WTC11 (cell line): ENCODE results near the gene CFAP119. TPM values are rescaled to one million over a fixed set of nuclear protein-coding genes. Genes with fewer than 3 reads are reported as not detected.
A peak's percentile ranks its signal among the peaks of the same experiment; 100 is the strongest.

Experiments used
- ATAC-seq: fragments of 200-7000 bp; cut with Tn5 transposase; 2 replicates; pipeline ENCODE4 v1.10.0; 2021; ENCODE audit warnings: mild to moderate bottlenecking, moderate library complexity
- CTCF ChIA-PET: fragments of 300-600 bp; sonication (Branson Sonifier 250); formaldehyde crosslinking; loops from one replicate; lab custom pipeline; 2021; ENCODE audit warnings: antibody characterized with exemption; lab: Charles Lee
- POLR2A ChIA-PET: fragments of 350-600 bp; sonication (Branson Sonifier 250); formaldehyde crosslinking; loops from one replicate; lab custom pipeline; 2021; ENCODE audit warnings: antibody characterized with exemption; lab: Charles Lee
- DNase-seq: peaks from one replicate; pipeline ENCODE4 v3.0.0; 2021; ENCODE audit warnings: low spot score
- H3K27ac Mint-ChIP-seq: 2 replicates; pipeline ENCODE4 v1.8.0; 2021; ENCODE audit warnings: mixed read lengths
- H3K27me3 Mint-ChIP-seq: 2 replicates; pipeline ENCODE4 v1.8.0; 2021; ENCODE audit warnings: low read depth, mild to moderate bottlenecking, moderate library complexity, mixed read lengths
- H3K36me3 Mint-ChIP-seq: 2 replicates; pipeline ENCODE4 v1.8.0; 2021; ENCODE audit warnings: mixed read lengths
- H3K4me1 Mint-ChIP-seq: 2 replicates; pipeline ENCODE4 v1.8.0; 2022; ENCODE audit warnings: mixed read lengths
- H3K4me3 Mint-ChIP-seq: 2 replicates; pipeline ENCODE4 v1.8.0; 2021; ENCODE audit warnings: mild to moderate bottlenecking, moderate library complexity, mixed read lengths
- H3K9me3 Mint-ChIP-seq: 2 replicates; pipeline ENCODE4 v1.8.0; 2021; ENCODE audit warnings: mixed read lengths
- EMX1 ChIP-seq: fragments of 250-450 bp; sonication (Bioruptor Pico); IDR thresholded peaks from 2 replicates; pipeline ENCODE4 v1.8.0; 2021; ENCODE audit warnings: mild to moderate bottlenecking
- ESRRA ChIP-seq: sonication (generic); formaldehyde crosslinking; IDR thresholded peaks from 2 replicates; pipeline ENCODE4 v1.8.1; 2022; ENCODE audit warnings: mild to moderate bottlenecking, missing genetic modification reagents, borderline replicate concordance
- FOXK1 ChIP-seq: sonication (generic); formaldehyde crosslinking; IDR thresholded peaks from 2 replicates; pipeline ENCODE4 v1.8.0; 2022; ENCODE audit warnings: mild to moderate bottlenecking, moderate library complexity, missing genetic modification reagents
- JUN ChIP-seq: sonication (generic); formaldehyde crosslinking; IDR thresholded peaks from 2 replicates; pipeline ENCODE4 v1.8.0; 2023; ENCODE audit warnings: mild to moderate bottlenecking, missing genetic modification reagents
- MXD4 ChIP-seq: fragments of 250-450 bp; sonication (Bioruptor Pico); IDR thresholded peaks from 2 replicates; pipeline ENCODE4 v1.8.0; 2021; ENCODE audit warnings: mild to moderate bottlenecking, moderate library complexity, borderline replicate concordance
- MYBL2 ChIP-seq: sonication (generic); formaldehyde crosslinking; IDR thresholded peaks from 2 replicates; pipeline ENCODE4 v1.8.1; 2023; ENCODE audit warnings: mild to moderate bottlenecking, moderate library complexity, missing genetic modification reagents
- NFE2L1 ChIP-seq: sonication (generic); formaldehyde crosslinking; IDR thresholded peaks from 2 replicates; pipeline ENCODE4 v1.8.1; 2023; ENCODE audit warnings: missing genetic modification reagents
- NR1H2 ChIP-seq: sonication (generic); formaldehyde crosslinking; IDR thresholded peaks from 2 replicates; pipeline ENCODE4 v1.9.0; 2021; ENCODE audit warnings: mild to moderate bottlenecking, moderate library complexity, missing genetic modification reagents
- OVOL2 ChIP-seq: fragments of 250-450 bp; sonication (Bioruptor Pico); IDR thresholded peaks from 2 replicates; pipeline ENCODE4 v1.9.0; 2021; ENCODE audit warnings: mild to moderate bottlenecking, borderline replicate concordance
- RORB ChIP-seq: fragments of 250-450 bp; sonication (Bioruptor Pico); IDR thresholded peaks from 2 replicates; pipeline ENCODE4 v1.9.0; 2021; ENCODE audit warnings: mild to moderate bottlenecking
- SMAD3 ChIP-seq: sonication (generic); formaldehyde crosslinking; IDR thresholded peaks from 2 replicates; pipeline ENCODE4 v1.8.0; 2022; ENCODE audit warnings: missing genetic modification reagents, mild to moderate bottlenecking, borderline replicate concordance
- ZNF396 ChIP-seq: fragments of 250-450 bp; sonication (Bioruptor Pico); IDR thresholded peaks from 2 replicates; pipeline ENCODE4 v1.8.0; 2021; ENCODE audit warnings: mild to moderate bottlenecking, moderate library complexity, borderline replicate concordance
- total RNA-seq: library from RNA; stranded (reverse); gene quantifications from 3 replicates; pipeline ENCODE4 v1.2.3, GENCODE V29; 2021
- TF ChIP-seq, protein P1 (sequence below): fragments of 200-600 bp; IDR thresholded peaks from 2 replicates; pipeline ENCODE4 v1.8.0; 2022; ENCODE audit warnings: antibody characterized with exemption
- TF ChIP-seq, protein P2 (sequence below): fragments of 250-450 bp; sonication (Bioruptor Pico); IDR thresholded peaks from 2 replicates; pipeline ENCODE4 v1.9.0; 2021; ENCODE audit warnings: mild to moderate bottlenecking
- TF ChIP-seq, protein P3 (sequence below): fragments of 250-450 bp; sonication (Bioruptor Pico); IDR thresholded peaks from 2 replicates; pipeline ENCODE4 v1.8.0; 2021; ENCODE audit warnings: mild to moderate bottlenecking
- TF ChIP-seq, protein P4 (sequence below): fragments of 250-450 bp; sonication (Bioruptor Pico); IDR thresholded peaks from 2 replicates; pipeline ENCODE4 v2.1.2; 2022; ENCODE audit warnings: mild to moderate bottlenecking, moderate library complexity
- TF ChIP-seq, protein P5 (sequence below): sonication (generic); formaldehyde crosslinking; IDR thresholded peaks from 2 replicates; pipeline ENCODE4 v1.8.1; 2023; ENCODE audit warnings: mild to moderate bottlenecking, missing genetic modification reagents, moderate library complexity
- TF ChIP-seq, protein P6 (sequence below): sonication (generic); formaldehyde crosslinking; IDR thresholded peaks from 2 replicates; pipeline ENCODE4 v1.8.0; 2022; ENCODE audit warnings: mild to moderate bottlenecking, missing genetic modification reagents
- TF ChIP-seq, protein P7 (sequence below): sonication (generic); formaldehyde crosslinking; IDR thresholded peaks from 2 replicates; pipeline ENCODE4 v1.8.0; 2023; ENCODE audit warnings: missing genetic modification reagents, mild to moderate bottlenecking, borderline replicate concordance

CFAP119 gene
- total RNA-seq, 1 experiment from 2014 or later, result 6.6 TPM

DNA sequence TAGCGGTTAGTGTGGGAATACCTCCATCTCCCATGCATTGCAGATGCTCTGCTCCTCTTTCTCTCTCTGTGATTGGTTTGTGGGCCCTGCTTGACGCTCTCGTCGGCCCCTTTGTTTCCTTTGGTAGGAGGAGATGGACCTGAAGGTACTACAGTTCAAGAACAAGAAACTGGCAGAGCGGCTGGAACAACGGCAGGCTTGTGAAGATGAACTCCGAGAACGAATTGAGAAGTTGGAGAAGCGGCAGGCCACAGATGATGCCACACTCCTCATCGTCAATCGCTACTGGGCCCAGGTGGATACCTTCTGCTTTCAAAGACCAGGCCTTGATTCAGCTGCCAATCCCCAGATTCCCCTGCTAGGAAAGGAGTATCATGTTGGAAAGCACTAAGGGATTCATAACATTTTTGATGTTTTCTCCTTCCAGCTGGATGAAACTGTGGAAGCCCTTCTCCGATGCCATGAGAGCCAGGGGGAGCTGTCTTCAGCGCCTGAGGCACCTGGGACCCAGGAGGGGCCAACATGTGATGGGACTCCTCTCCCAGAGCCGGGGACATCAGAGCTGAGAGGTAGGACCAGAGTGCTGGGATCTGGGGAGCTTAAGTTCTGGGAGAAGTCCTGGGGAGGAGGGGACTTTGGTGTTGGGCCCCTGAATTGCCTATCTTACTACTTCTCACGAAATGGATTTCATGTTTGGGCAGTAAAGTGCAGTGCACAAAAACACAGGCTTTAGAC, 1.3 kb upstream of the CFAP119 start:
- no peaks in the 10 kb centered on the region for H3K9me3 Mint-ChIP-seq
- ATAC-seq, result no peak
- H3K4me3 Mint-ChIP-seq, result peak overlapping the region; percentile 94
- POLR2A ChIA-PET, result no interaction called here
- peaks cover 53% of the 10 kb centered on the region for H3K36me3 Mint-ChIP-seq
- TF ChIP-seq FOXK1 (CRISPR knock-in tag) (no peak), JUN (no peak), RORB (CRISPR knock-in tag) (no peak), NR1H2 (no peak), MXD4 (CRISPR knock-in tag) (no peak), ESRRA (CRISPR knock-in tag) (no peak), OVOL2 (no peak), EMX1 (CRISPR knock-in tag) (no peak), NFE2L1 (no peak), SMAD3 (CRISPR knock-in tag) (no peak), MYBL2 (no peak)
- TF ChIP-seq, protein P1, sequence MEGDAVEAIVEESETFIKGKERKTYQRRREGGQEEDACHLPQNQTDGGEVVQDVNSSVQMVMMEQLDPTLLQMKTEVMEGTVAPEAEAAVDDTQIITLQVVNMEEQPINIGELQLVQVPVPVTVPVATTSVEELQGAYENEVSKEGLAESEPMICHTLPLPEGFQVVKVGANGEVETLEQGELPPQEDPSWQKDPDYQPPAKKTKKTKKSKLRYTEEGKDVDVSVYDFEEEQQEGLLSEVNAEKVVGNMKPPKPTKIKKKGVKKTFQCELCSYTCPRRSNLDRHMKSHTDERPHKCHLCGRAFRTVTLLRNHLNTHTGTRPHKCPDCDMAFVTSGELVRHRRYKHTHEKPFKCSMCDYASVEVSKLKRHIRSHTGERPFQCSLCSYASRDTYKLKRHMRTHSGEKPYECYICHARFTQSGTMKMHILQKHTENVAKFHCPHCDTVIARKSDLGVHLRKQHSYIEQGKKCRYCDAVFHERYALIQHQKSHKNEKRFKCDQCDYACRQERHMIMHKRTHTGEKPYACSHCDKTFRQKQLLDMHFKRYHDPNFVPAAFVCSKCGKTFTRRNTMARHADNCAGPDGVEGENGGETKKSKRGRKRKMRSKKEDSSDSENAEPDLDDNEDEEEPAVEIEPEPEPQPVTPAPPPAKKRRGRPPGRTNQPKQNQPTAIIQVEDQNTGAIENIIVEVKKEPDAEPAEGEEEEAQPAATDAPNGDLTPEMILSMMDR, result no peak
- TF ChIP-seq, protein P2, sequence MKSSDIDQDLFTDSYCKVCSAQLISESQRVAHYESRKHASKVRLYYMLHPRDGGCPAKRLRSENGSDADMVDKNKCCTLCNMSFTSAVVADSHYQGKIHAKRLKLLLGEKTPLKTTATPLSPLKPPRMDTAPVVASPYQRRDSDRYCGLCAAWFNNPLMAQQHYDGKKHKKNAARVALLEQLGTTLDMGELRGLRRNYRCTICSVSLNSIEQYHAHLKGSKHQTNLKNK, result no peak
- TF ChIP-seq, protein P3, sequence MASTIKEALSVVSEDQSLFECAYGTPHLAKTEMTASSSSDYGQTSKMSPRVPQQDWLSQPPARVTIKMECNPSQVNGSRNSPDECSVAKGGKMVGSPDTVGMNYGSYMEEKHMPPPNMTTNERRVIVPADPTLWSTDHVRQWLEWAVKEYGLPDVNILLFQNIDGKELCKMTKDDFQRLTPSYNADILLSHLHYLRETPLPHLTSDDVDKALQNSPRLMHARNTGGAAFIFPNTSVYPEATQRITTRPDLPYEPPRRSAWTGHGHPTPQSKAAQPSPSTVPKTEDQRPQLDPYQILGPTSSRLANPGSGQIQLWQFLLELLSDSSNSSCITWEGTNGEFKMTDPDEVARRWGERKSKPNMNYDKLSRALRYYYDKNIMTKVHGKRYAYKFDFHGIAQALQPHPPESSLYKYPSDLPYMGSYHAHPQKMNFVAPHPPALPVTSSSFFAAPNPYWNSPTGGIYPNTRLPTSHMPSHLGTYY, result no peak
- TF ChIP-seq, protein P4, sequence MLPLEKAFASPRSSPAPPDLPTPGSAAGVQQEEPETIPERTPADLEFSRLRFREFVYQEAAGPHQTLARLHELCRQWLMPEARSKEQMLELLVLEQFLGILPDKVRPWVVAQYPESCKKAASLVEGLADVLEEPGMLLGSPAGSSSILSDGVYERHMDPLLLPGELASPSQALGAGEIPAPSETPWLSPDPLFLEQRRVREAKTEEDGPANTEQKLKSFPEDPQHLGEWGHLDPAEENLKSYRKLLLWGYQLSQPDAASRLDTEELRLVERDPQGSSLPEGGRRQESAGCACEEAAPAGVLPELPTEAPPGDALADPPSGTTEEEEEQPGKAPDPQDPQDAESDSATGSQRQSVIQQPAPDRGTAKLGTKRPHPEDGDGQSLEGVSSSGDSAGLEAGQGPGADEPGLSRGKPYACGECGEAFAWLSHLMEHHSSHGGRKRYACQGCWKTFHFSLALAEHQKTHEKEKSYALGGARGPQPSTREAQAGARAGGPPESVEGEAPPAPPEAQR (CRISPR knock-in tag), result no peak
- TF ChIP-seq, protein P5, sequence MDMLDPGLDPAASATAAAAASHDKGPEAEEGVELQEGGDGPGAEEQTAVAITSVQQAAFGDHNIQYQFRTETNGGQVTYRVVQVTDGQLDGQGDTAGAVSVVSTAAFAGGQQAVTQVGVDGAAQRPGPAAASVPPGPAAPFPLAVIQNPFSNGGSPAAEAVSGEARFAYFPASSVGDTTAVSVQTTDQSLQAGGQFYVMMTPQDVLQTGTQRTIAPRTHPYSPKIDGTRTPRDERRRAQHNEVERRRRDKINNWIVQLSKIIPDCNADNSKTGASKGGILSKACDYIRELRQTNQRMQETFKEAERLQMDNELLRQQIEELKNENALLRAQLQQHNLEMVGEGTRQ (CRISPR knock-in tag), result no peak
- TF ChIP-seq, all 79 proteins: peak for 0
- CTCF ChIA-PET, result interaction anchor here (1.1 kb wide), 1 partner anchor 179 kb away, joined by 3 read pairs; no protein-coding TSS in a partner anchor
- DNase-seq, result no peak
- Mint-ChIP-seq H3K27ac (peak overlapping the region; percentile 96), H3K4me1 (peaks cover 21% of the 10 kb centered on the region), H3K27me3 (no peaks in the 10 kb centered on the region)

DNA sequence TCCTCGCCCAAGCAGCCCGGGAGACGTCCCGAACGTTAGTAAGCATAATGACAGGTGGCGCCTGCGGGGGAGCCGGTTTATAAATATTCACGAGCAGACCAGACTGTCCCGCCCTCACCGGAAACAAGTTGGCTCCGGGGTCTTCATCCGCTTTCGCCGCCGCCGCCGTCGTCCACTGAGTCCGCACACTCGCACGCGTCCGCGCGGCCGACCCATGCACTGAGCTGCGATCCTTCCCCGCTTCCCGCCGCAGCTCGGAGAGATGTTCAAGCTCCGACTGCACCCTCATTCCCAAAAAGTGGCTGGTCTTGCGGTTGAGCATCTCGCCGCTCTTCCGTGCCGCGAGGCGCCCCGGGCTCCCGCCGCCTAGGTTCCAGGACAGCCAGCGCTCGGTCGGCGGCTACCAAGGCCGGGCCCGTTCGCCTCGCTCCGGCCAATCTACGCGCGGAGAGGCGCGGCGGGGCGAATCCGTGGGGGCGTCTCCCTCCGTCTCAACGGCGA, 385 bp downstream of the CFAP119 start:
- peak overlapping the region; percentile 94 for H3K4me3 Mint-ChIP-seq
- DNase-seq (peak; percentile 56), ATAC-seq (peak; percentile 6)
- H3K4me1 Mint-ChIP-seq, result peaks cover 21% of the 10 kb centered on the region
- H3K27ac Mint-ChIP-seq, result peak overlapping the region; percentile 96; the same call in 1 of the 2 replicates
- no peaks in the 10 kb centered on the region for H3K9me3 Mint-ChIP-seq
- TF ChIP-seq, protein P6, sequence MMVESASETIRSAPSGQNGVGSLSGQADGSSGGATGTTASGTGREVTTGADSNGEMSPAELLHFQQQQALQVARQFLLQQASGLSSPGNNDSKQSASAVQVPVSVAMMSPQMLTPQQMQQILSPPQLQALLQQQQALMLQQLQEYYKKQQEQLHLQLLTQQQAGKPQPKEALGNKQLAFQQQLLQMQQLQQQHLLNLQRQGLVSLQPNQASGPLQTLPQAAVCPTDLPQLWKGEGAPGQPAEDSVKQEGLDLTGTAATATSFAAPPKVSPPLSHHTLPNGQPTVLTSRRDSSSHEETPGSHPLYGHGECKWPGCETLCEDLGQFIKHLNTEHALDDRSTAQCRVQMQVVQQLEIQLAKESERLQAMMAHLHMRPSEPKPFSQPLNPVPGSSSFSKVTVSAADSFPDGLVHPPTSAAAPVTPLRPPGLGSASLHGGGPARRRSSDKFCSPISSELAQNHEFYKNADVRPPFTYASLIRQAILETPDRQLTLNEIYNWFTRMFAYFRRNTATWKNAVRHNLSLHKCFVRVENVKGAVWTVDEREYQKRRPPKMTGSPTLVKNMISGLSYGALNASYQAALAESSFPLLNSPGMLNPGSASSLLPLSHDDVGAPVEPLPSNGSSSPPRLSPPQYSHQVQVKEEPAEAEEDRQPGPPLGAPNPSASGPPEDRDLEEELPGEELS (CRISPR knock-in tag), result peak; percentile 36; the same call in 1 of the 2 replicates
- no peak for TF ChIP-seq ZNF396 (CRISPR knock-in tag)
- TF ChIP-seq, protein P7, sequence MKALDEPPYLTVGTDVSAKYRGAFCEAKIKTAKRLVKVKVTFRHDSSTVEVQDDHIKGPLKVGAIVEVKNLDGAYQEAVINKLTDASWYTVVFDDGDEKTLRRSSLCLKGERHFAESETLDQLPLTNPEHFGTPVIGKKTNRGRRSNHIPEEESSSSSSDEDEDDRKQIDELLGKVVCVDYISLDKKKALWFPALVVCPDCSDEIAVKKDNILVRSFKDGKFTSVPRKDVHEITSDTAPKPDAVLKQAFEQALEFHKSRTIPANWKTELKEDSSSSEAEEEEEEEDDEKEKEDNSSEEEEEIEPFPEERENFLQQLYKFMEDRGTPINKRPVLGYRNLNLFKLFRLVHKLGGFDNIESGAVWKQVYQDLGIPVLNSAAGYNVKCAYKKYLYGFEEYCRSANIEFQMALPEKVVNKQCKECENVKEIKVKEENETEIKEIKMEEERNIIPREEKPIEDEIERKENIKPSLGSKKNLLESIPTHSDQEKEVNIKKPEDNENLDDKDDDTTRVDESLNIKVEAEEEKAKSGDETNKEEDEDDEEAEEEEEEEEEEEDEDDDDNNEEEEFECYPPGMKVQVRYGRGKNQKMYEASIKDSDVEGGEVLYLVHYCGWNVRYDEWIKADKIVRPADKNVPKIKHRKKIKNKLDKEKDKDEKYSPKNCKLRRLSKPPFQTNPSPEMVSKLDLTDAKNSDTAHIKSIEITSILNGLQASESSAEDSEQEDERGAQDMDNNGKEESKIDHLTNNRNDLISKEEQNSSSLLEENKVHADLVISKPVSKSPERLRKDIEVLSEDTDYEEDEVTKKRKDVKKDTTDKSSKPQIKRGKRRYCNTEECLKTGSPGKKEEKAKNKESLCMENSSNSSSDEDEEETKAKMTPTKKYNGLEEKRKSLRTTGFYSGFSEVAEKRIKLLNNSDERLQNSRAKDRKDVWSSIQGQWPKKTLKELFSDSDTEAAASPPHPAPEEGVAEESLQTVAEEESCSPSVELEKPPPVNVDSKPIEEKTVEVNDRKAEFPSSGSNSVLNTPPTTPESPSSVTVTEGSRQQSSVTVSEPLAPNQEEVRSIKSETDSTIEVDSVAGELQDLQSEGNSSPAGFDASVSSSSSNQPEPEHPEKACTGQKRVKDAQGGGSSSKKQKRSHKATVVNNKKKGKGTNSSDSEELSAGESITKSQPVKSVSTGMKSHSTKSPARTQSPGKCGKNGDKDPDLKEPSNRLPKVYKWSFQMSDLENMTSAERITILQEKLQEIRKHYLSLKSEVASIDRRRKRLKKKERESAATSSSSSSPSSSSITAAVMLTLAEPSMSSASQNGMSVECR (CRISPR knock-in tag), result peak; percentile 52; the same call in 1 of the 2 replicates
- 0 out of 2 replicates have a peak, but pooled peaks have one; percentile 10 for TF ChIP-seq EMX1 (CRISPR knock-in tag)
- H3K27me3 Mint-ChIP-seq, result no peaks in the 10 kb centered on the region
- H3K36me3 Mint-ChIP-seq, result peaks cover 39% of the 10 kb centered on the region
- ChIA-PET CTCF (interaction anchor here (0.9 to 1.5 kb wide), 3 partner anchors 17 to 69 kb away, joined by 3 to 4 read pairs (median 3); no protein-coding TSS in a partner anchor), POLR2A (interaction anchor here (0.6 to 2.2 kb wide), 4 partner anchors 13 to 354 kb away, joined by 3 to 5 read pairs (median 4); partner anchors contain the start of genes PHKG2 and ZNF771)
